CD8-positive, alpha-beta memory T cell (primary cell): Measurements from ENCODE around the gene AKAP10. TPM values are rescaled to one million over a fixed set of nuclear protein-coding genes. Genes with fewer than 3 reads are reported as not detected.

Experiments used
- CTCF ChIA-PET: fragments of 350-600 bp; sonication (Branson Sonifier 250); formaldehyde crosslinking; loops from one replicate; lab custom pipeline; 2021; ENCODE audit warnings: antibody characterized with exemption; lab: Charles Lee
- POLR2A ChIA-PET: fragments of 350-600 bp; sonication (Branson Sonifier 250); formaldehyde crosslinking; loops from one replicate; lab custom pipeline; 2021; ENCODE audit warnings: antibody characterized with exemption; lab: Charles Lee
- DNase-seq, 5 donors: peaks; one replicate each; pipeline versions ENCODE4 v3.0.0 to v3.0.0-alpha.2; 2020 to 2022; ENCODE audit warnings: mixed read lengths in 1 of 5
- H3K27ac ChIP-seq: one replicate; pipeline ENCODE4 v1.7.0; 2013; ENCODE audit warnings: low read depth, mild to moderate bottlenecking, low read length, moderate library complexity
- H3K27me3 ChIP-seq: 2 replicates; pipeline ENCODE4 v1.7.0; 2013; ENCODE audit warnings: low read length, mild to moderate bottlenecking; ENCODE audit not compliant: insufficient read depth, poor library complexity, severe bottlenecking
- H3K36me3 ChIP-seq: 2 replicates; pipeline ENCODE4 v1.7.0; 2013; ENCODE audit warnings: mild to moderate bottlenecking, low read length, moderate library complexity; ENCODE audit not compliant: insufficient read depth
- H3K4me1 ChIP-seq: 2 replicates; pipeline ENCODE4 v1.7.0; 2013; ENCODE audit warnings: mild to moderate bottlenecking, low read length, moderate library complexity; ENCODE audit not compliant: insufficient read depth
- H3K4me3 ChIP-seq: 2 replicates; pipeline ENCODE4 v1.7.0; 2013; ENCODE audit warnings: mild to moderate bottlenecking, low read length
- H3K9me3 ChIP-seq: 2 replicates; pipeline ENCODE4 v1.7.0; 2013; ENCODE audit warnings: mild to moderate bottlenecking, low read length
- H3K27ac Mint-ChIP-seq, 8 donors: one replicate each; pipeline ENCODE4 v1.8.0; 2020 to 2021; ENCODE audit warnings: mixed read lengths in 8 of 8, mild to moderate bottlenecking in 6 of 8, inconsistent platforms in 3 of 8, moderate library complexity in 3 of 8
- H3K27me3 Mint-ChIP-seq, 2 donors: one replicate each; pipeline ENCODE4 v1.8.0; 2020 to 2021; ENCODE audit warnings: mixed read lengths in 2 of 2, mild to moderate bottlenecking in 1 of 2, moderate library complexity in 1 of 2
- H3K36me3 Mint-ChIP-seq, 3 donors: one replicate each; pipeline ENCODE4 v1.8.0; 2020 to 2021; ENCODE audit warnings: mixed read lengths in 3 of 3, inconsistent platforms in 1 of 3, mild to moderate bottlenecking in 1 of 3
- H3K4me1 Mint-ChIP-seq, 3 donors: one replicate each; pipeline ENCODE4 v1.8.0; 2020 to 2021; ENCODE audit warnings: mixed read lengths in 3 of 3, inconsistent platforms in 1 of 3, mild to moderate bottlenecking in 1 of 3
- H3K4me3 Mint-ChIP-seq, 7 donors: one replicate each; pipeline ENCODE4 v1.8.0; 2020 to 2021; ENCODE audit warnings: mixed read lengths in 7 of 7, mild to moderate bottlenecking in 6 of 7, moderate library complexity in 4 of 7, inconsistent platforms in 2 of 7
- H3K9me3 Mint-ChIP-seq, 5 donors: one replicate each; pipeline ENCODE4 v1.8.0; 2020 to 2022; ENCODE audit warnings: mixed read lengths in 5 of 5, mild to moderate bottlenecking in 3 of 5, moderate library complexity in 2 of 5, inconsistent platforms in 1 of 5
- polyA plus RNA-seq: library from polyadenylated mRNA; unstranded; fragments of 300-500 nt; fragmentation: Illumina TruSeq; gene quantifications from one replicate; pipeline ENCODE4 v1.2.3, GENCODE V29; 2021
- total RNA-seq, 2 experiments: library from RNA; stranded (reverse); gene quantifications; one replicate each; pipeline ENCODE4 v1.2.3, GENCODE V29; 2021

The AKAP10 gene
- total and polyA plus RNA-seq, 3 experiments from 2014 or later, result 24.1 to 32.6 (median 31.7) TPM

GRCh38 chr17:20009302-20010098 is 31.9 kb upstream of the AKAP10 start, which contains the start of gene SPECC1:
SPECC1 (plus strand) TSS chr17:20009359; CDS start chr17:20096652, 87,293 bp downstream.
- H3K27me3 Mint-ChIP-seq, result peaks cover 26 to 48% of the 10 kb centered on the region in 2 donors

GRCh38 chr17:20009052-20009301 is 31.3 kb upstream of the AKAP10 start:
- peaks cover 23 to 45% of the 10 kb centered on the region in 2 donors for H3K27me3 Mint-ChIP-seq
- peak overlapping the region in 7 of 8 donors; percentile 22 to 91 (median 83) for H3K27ac Mint-ChIP-seq

More at GRCh38 chr17:20009302-20010098, 31.9 kb upstream of the AKAP10 start, which contains the start of gene SPECC1:
- Histone ChIP-seq H3K4me3 (peak within 1 kb of the TSS; percentile 82), H3K4me1 (peaks cover 12% of the 10 kb centered on the region), H3K27me3 (peaks cover 4% of the 10 kb centered on the region), H3K27ac (no peak within 1 kb of the TSS), H3K9me3 (no peaks in the 10 kb centered on the region), H3K36me3 (no peaks in the 10 kb centered on the region)
- no peaks in the 10 kb centered on the region for H3K9me3 Mint-ChIP-seq
- H3K4me3 Mint-ChIP-seq, result peak within 1 kb of the TSS; percentile 87 to 97 (median 94)
- H3K27ac Mint-ChIP-seq, result peak within 1 kb of the TSS in 7 of 8 donors; percentile 48 to 91 (median 88)
- DNase-seq, result peak; percentile 77 to 88 (median 83)
- CTCF ChIA-PET, result interaction anchor here (0.7 to 2.8 kb wide), 19 partner anchors 9 to 110 kb away, joined by 3 to 13 read pairs (median 4); partner anchors contain the start of gene AKAP10
- peaks cover 11 to 15% (median 14%) of the 10 kb centered on the region in 3 donors for H3K4me1 Mint-ChIP-seq
- POLR2A ChIA-PET, result interaction anchor here (0.6 to 2.3 kb wide), 3 partner anchors 32 to 104 kb away, joined by 4 to 16 read pairs (median 8); partner anchors contain the start of gene AKAP10
- no peaks in the 10 kb centered on the region for H3K36me3 Mint-ChIP-seq

GRCh38 chr17:20008242-20009051 is 30.8 kb upstream of the AKAP10 start:
- Mint-ChIP-seq H3K9me3 (no peaks in the 10 kb centered on the region), H3K4me3 (peak overlapping the region; percentile 87 to 97 (median 94)), H3K4me1 (peaks cover 11 to 15% (median 14%) of the 10 kb centered on the region in 3 donors), H3K27ac (peak overlapping the region in 7 of 8 donors; percentile 22 to 91 (median 83)), H3K27me3 (peaks cover 24 to 46% of the 10 kb centered on the region in 2 donors), H3K36me3 (no peaks in the 10 kb centered on the region)
- ChIA-PET POLR2A (interaction anchor here (2.3 kb wide), 1 partner anchor 31 kb away, joined by 16 read pairs; the partner anchor contains the start of gene AKAP10), CTCF (interaction anchor here (0.7 to 2.6 kb wide), 14 partner anchors 8 to 112 kb away, joined by 3 to 13 read pairs (median 4); partner anchors contain the start of gene AKAP10)
- peaks cover 4% of the 10 kb centered on the region for H3K27me3 ChIP-seq
- peak in 3 of 5 donors; percentile 7 to 53 (median 10) for DNase-seq
- H3K4me1 ChIP-seq, result peaks cover 12% of the 10 kb centered on the region
- H3K4me3 ChIP-seq, result peak overlapping the region; percentile 82
- H3K36me3 ChIP-seq, result no peaks in the 10 kb centered on the region
- H3K9me3 ChIP-seq, result no peaks in the 10 kb centered on the region
- H3K27ac ChIP-seq, result no peak overlapping the region

More at GRCh38 chr17:20009052-20009301, 31.3 kb upstream of the AKAP10 start:
- DNase-seq, result no peak
- Histone ChIP-seq H3K4me1 (peaks cover 12% of the 10 kb centered on the region), H3K27ac (no peak overlapping the region), H3K9me3 (no peaks in the 10 kb centered on the region), H3K27me3 (peaks cover 4% of the 10 kb centered on the region), H3K36me3 (no peaks in the 10 kb centered on the region), H3K4me3 (peak overlapping the region; percentile 82)
- H3K4me3 Mint-ChIP-seq, result peak overlapping the region; percentile 87 to 97 (median 94)
- ChIA-PET POLR2A (interaction anchor here (1.6 to 2.3 kb wide), 2 partner anchors 31 to 34 kb away, joined by 4 to 16 read pairs; partner anchors contain the start of gene AKAP10), CTCF (interaction anchor here (0.7 to 2.6 kb wide), 14 partner anchors 9 to 111 kb away, joined by 3 to 13 read pairs (median 4); partner anchors contain the start of gene AKAP10)
- peaks cover 11 to 15% (median 14%) of the 10 kb centered on the region in 3 donors for H3K4me1 Mint-ChIP-seq
- no peaks in the 10 kb centered on the region for H3K9me3 Mint-ChIP-seq
- H3K36me3 Mint-ChIP-seq, result no peaks in the 10 kb centered on the region

- no peaks in the 10 kb centered on the region for H3K27me3 ChIP-seq
- ChIA-PET POLR2A (no interaction called here), CTCF (interaction anchor here (1.1 to 3.6 kb wide), 2 partner anchors 13 to 21 kb away, joined by 3 to 12 read pairs; partner anchors contain the start of gene SPECC1)
- H3K36me3 ChIP-seq, result no peaks in the 10 kb centered on the region
- H3K36me3 Mint-ChIP-seq, result peaks cover 0 to 3% (median 0%) of the 10 kb centered on the region in 3 donors
- H3K9me3 ChIP-seq, result no peaks in the 10 kb centered on the region
- peaks cover 4 to 31% of the 10 kb centered on the region in 2 donors for H3K27me3 Mint-ChIP-seq
- H3K4me1 Mint-ChIP-seq, result peaks cover 0 to 8% (median 7%) of the 10 kb centered on the region in 3 donors
- H3K9me3 Mint-ChIP-seq, result no peaks in the 10 kb centered on the region
- H3K27ac Mint-ChIP-seq, result peak overlapping the region in 1 of 8 donors; percentile 3
- H3K4me3 ChIP-seq, result no peak overlapping the region
- H3K27ac ChIP-seq, result no peak overlapping the region
- no peak for DNase-seq
- no peak overlapping the region for H3K4me3 Mint-ChIP-seq
- no peaks in the 10 kb centered on the region for H3K4me1 ChIP-seq
These were observed 18.9 kb upstream of the AKAP10 start for GRCh38 chr17:19996502-19996901.

- Mint-ChIP-seq H3K36me3 (peaks cover 0 to 3% (median 0%) of the 10 kb centered on the region in 3 donors), H3K27me3 (peaks cover 4 to 33% of the 10 kb centered on the region in 2 donors), H3K9me3 (no peaks in the 10 kb centered on the region), H3K4me1 (peaks cover 0 to 8% (median 7%) of the 10 kb centered on the region in 3 donors), H3K4me3 (no peak overlapping the region), H3K27ac (no peak overlapping the region)
- Histone ChIP-seq H3K4me1 (no peaks in the 10 kb centered on the region), H3K27me3 (no peaks in the 10 kb centered on the region), H3K27ac (no peak overlapping the region), H3K9me3 (no peaks in the 10 kb centered on the region), H3K4me3 (no peak overlapping the region), H3K36me3 (no peaks in the 10 kb centered on the region)
- ChIA-PET CTCF (interaction anchor here (1.1 to 4.6 kb wide), 3 partner anchors 13 to 120 kb away, joined by 3 to 58 read pairs (median 12); partner anchors contain the start of gene SPECC1), POLR2A (no interaction called here)
- no peak for DNase-seq
These were observed 18.5 kb upstream of the AKAP10 start for GRCh38 chr17:19996086-19996485.

- Mint-ChIP-seq H3K4me3 (peak overlapping the region in 2 of 7 donors; percentile 12 to 28), H3K27ac (no peak overlapping the region), H3K27me3 (peaks cover 4 to 28% of the 10 kb centered on the region in 2 donors), H3K9me3 (no peaks in the 10 kb centered on the region), H3K4me1 (peaks cover 0 to 8% (median 7%) of the 10 kb centered on the region in 3 donors), H3K36me3 (peaks cover 0 to 3% (median 0%) of the 10 kb centered on the region in 3 donors)
- DNase-seq, result peak; percentile 54 to 81 (median 70)
- Histone ChIP-seq H3K27me3 (peaks cover 3% of the 10 kb centered on the region), H3K9me3 (no peaks in the 10 kb centered on the region), H3K4me3 (no peak overlapping the region), H3K27ac (no peak overlapping the region), H3K4me1 (no peaks in the 10 kb centered on the region), H3K36me3 (no peaks in the 10 kb centered on the region)
- CTCF ChIA-PET, result interaction anchor here (0.6 to 4.6 kb wide), 42 partner anchors 8 to 1523 kb away, joined by 3 to 58 read pairs (median 4); partner anchors contain the start of genes AKAP10 and SPECC1
- POLR2A ChIA-PET, result no interaction called here
These were observed 15.4 kb upstream of the AKAP10 start for GRCh38 chr17:19992803-19993713.
